NCI-H510A (cell line): ENCODE measurements around the gene VHLL.

Experiments
- DNase-seq: peaks from one replicate; lab custom pipeline; 2025; lab: John Stamatoyannopoulos, UW

VHLL gene

DNA sequence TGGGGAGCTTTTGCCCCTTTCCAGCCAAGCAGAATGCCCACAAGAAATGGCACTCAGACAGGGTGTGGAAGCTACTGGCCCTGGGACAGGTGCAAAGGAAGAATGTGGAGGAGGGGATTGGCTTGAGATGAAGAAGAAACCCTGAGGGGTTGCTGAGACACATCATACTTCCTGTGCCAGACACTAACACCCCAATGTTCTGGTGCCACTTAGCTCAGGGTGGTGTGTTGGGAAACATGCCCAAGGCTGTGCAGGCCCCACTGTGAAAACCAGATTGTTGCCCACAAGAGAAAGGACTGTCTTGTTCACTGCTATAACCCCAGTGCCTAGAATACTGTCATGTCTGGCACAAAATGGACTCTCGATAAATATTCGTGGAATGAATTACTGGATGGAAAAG is 41.4 kb downstream of the VHLL start:
- no peak for DNase-seq

DNA sequence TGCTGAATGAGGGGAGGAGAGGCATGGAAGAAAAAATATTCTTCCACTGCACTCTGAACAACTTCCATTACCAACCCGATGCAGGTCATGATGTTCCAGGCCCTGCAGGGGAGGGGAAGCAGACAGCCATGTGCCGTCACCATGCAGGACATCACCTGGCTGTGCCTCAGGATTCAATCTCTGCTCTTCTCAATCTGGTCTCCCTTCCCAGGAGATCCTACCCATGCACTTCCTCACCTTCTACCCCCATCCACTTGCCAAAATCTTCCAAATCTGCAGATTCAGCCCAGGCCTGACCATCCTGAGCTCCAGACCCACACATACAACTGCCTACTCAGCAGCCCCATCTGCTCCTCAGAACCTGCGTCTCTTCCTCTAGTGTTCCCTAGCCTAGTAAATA is 45.5 kb downstream of the VHLL start:
- DNase-seq, result no peak

DNA sequence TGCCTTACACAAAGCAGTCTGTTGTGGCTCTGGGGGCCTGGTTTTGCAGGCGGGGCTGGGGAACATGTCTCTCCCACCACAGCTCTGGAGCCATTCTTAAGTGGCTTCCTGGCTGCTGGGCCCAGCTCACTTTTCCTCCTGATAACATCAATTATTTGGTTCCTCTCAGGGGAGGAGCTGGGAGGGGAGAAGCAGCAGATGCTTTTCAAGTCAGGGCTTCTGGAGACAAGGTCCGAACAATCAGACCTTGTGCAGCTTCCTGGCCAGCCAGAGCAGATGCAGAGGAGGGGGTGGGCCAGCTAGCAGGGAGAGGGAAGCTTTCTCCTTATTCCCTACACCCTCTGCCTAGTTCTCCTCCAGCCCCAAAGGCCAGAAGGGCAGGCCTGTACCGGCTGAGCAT is 47.6 kb downstream of the VHLL start:
- DNase-seq, result no peak

DNA sequence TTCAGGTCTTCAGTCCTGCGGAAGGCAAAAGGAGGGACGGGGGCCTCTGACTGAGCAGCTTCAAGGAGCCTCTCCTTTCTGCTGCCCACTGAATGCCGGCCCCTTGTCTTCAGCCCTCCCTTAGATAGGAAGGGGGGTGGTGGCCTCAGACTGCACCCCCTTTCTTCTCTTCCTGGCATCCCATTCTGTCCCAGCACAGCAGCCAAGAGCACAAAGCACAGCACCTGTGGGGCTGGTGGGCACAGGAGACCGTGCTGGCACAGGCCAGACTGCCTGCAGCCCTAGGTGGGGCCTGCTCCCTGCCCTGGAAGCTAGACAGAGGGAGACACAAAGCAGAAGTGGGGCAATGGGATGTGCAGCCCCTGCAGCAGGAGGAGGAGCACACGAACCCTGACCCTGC is 49.5 kb downstream of the VHLL start:
- DNase-seq, result no peak
